HG03439 (cell line): ENCODE results near the gene PPP2R5C.
"Not testable (repeated sequence)": the region's sequence is repeated elsewhere in the genome, so short reads cannot be mapped to it uniquely, and the experiment has no call there.

Experiments used
- ATAC-seq: cut with Tn5 transposase; IDR thresholded peaks from one replicate; pipeline ENCODE4 v1.9.1; 2021; ENCODE audit warnings: mild to moderate bottlenecking, moderate library complexity; ENCODE audit not compliant: unreplicated experiment

Gene PPP2R5C

GRCh38 chr14:101726954-101727302 lies 34.6 kb upstream of the PPP2R5C start:
- ATAC-seq = no peak

GRCh38 chr14:101727611-101728366 lies 33.7 kb upstream of the PPP2R5C start:
- no peak for ATAC-seq

GRCh38 chr14:101728367-101728742 lies 33.2 kb upstream of the PPP2R5C start:
- no peak for ATAC-seq

DNA sequence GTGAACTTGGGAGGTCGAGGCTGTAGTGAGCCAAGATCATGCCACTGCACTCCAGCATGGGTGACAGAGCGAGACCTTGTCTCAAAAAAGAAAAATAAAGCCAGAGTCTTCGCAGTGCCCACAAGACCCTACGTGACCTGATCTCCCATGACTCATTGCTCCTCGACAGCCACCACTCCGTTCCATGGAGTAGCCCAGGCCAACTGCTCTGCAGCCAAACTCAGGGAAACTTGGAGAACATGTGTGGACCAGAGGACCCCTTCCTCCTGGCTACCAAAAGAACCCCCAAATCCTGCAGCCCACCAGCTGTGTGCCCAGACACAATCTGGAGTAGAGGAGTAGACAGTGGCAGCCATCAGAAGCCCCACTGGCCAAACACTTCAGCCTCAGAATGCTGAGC lies 32.1 kb upstream of the PPP2R5C start:
- ATAC-seq = no peak

DNA sequence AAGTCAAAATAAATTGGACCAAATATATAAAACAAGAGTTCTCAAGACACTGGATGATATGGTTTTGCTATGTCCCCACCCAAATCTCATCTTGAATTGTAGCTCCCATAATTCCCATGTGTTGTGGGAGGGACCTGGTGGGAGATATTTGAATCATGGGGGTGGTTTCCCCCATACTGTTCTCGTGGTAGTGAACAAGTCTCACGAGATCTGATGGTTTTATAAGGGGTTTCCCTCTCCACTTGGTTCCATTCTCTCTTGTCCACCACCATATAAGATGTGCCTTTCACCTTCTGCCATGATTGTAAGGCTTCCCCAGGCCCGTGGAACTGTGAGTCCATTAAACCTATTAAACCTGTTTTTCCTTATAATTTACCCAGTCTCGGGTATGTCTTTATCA lies 31.4 kb upstream of the PPP2R5C start:
- ATAC-seq = not testable (repeated sequence)

- no peak for ATAC-seq
Observed at GRCh38 chr14:101730626-101731186, 30.8 kb upstream of the PPP2R5C start.

DNA sequence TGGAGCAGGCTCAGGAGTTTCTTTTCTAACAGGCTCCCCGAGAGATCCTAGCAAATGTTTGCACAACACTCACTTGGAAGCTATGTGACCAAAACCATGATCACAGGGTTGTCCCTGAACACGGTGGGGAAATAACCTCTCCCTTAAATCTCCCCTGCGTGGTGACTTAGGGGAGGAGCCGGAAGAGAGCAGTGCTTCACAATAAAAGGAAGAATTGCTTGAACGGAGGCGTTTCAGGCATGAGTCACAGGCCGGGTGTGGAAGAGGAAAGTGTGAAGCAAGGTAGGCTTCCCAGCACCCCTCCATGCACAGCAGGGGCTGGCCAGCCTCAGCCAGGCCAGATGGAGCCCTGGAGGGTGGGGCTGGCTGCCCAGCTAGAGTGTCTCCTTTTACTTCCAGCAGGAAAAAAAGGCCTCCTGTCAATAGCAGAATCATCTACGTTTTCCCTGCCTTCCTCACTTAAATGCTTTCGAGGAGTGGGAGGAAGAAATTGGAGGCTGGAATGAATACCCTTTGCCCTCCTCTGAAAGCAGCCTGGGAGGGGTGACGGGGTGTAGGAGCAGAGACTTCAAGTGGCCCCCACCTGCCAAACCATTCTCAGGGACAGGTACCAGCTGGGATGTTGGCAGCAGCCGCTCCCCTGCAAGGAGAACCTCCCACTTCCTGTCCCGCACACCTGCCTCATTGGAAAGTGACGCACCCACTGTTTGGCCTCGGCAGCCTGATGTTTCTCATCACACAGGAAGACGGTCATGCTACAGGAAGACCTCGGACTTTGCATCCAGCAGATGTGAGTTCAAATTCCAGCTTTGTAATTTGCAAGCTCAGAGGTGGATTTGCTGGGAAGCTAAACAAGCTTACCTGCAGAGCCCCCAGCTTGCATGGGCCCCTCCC lies 30.1 kb upstream of the PPP2R5C start:
- ATAC-seq = peak; percentile 83

DNA sequence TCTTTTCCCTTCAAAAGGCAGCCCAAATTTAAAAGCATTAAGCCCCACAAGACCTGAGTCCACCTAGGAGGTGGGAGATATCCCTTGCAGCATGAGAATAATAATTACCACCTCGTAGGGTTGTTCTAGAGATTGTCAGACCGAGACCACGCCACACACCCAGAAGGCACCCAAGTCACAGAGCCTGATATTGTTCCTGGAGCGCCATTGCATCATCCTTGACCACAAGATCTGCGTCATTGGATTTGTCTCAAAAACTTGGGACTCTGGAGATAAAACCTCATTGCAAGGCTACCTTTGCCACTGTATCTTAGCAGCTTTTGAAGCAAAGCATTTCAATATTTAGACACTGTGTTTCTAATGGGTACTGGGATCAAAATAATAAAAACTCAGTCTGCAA lies 29.4 kb upstream of the PPP2R5C start:
- ATAC-seq = no peak

GRCh38 chr14:101733211-101733610 lies 28.3 kb upstream of the PPP2R5C start:
- no peak for ATAC-seq

DNA sequence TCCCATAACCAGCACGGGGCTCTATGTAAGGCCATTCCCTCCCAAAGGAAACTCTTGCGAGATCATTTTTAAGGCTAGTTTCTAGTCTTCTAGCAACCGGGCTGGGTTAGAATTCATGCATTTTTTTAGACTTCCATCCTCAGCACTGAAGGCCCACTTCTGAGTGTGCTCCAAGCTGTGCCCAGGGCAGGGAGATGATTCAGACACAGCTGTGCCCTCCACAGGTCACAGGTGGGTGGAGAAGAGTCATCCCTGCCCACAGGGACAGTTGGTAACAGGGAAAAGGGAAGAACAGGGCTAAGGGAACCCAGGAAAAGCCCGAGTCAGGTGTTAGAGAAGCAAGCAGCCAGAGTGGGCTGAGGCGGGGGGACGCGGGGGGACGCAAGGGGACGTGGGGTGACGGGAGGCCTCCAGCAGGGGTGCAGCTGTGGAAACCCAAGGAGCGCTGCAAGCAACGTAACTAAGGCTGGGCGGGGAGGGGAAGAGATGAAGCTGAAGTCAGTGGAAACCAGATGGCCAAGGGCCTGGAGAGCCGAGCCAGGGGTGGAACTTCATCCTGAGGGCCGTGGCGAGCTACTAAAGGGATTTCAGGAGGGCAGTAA lies 27.2 kb upstream of the PPP2R5C start:
- ATAC-seq = no peak

DNA sequence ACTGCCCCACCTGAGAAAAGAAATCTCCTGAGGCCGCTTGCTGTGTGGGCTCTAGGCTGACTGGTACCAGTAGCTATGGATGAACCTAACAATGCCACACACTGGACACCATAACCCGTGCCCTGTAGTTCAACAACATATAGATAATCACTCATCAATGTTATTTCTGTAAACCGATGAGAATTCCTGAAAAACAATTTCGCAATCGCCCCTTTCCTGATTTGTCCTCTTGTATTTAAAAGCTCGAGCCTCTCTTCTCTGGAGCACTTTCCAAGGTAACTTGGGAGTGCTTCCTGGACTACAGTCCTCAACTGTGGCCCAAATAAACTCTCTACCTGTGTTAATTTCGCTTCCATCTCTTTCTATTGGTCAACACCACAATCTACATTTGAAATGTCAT lies 26.1 kb upstream of the PPP2R5C start:
- no peak for ATAC-seq

- no peak for ATAC-seq
Observed at GRCh38 chr14:101736071-101736470, 25.4 kb upstream of the PPP2R5C start.

DNA sequence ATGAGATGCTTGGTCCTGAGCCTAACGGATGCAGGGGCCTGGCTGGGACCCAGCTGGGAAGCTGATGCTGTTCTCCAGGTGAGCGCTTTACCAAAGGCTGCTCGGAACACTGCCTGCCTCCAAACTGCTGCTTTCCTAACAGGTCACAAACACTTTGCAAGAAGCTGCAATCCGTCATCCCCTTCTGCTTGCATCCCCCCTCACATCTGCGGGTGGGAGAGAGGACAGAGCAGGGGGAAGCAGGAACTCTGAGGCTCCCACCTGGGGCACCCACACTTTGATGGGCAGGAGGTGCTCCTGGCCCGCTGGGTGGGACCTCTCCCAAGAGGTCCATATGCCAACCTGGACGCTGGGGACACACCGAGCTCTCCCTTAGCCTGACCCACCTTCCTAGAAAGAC lies 24.9 kb upstream of the PPP2R5C start:
- ATAC-seq = no peak

DNA sequence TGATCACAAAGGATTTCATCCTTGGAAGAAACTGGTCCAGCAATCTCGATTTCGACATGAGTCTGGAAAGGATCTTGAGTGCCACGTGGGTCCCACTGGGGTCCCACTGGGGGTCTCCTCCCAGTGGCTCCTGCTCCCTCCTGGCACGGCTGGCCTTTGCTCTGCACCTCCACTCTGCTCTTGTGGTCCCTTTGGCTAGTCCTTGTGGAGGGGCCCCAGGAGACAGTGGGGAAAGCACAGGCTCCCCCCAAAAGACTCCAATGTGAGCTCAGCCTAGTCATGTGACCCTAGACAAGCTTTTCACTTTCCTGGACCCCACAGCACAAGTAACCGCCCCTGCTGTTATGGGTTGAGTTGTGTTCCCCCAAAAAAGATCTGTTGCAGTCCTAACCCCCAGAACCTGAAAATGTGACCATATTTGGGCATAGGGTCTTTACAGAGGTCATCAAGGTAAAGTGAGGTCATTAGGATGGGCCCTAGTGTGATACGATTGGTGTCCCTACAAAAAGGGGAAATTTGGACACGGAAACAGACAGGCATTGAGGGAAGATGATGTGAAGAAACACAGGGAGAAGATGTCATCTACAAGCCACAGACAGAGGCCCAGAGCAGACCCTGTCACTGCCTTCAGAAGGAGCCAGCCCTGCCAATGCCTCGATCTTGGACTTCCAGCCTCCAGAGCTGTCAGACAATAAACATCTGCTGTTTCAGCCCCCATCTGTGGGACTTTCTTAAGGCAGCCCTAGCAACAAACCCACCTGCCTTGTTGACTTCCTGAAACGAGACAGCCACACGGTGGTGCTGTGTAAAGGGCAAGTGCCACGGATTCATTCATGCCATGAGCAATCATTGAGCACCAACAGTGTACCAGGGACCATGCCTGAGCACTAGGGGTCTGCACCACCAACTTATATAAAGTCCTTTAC lies 23.8 kb upstream of the PPP2R5C start:
- ATAC-seq = no peak

GRCh38 chr14:101738703-101739320 lies 22.7 kb upstream of the PPP2R5C start:
- no peak for ATAC-seq

- no peak for ATAC-seq
Observed at GRCh38 chr14:101739446-101740141, 21.9 kb upstream of the PPP2R5C start.

DNA sequence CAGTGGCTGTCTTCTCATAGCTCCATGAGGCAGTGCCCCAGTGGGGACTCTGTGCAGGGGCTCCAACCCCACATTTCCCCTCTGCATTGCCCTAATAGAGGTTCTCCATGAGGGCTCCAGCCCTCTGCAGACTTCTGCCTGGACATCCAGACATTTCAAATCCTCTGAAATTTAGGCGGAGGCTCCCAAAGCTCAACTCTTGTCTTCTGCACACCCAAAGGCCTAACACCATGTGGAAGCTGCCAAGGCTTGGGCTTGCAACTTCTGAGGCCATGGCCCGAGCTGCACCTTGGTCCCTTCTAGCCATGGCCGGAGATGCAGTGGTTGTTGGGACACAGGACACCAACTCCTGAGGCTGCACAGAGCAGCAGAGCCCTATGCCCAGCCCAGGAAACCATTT lies 20.5 kb upstream of the PPP2R5C start:
- ATAC-seq = no peak

DNA sequence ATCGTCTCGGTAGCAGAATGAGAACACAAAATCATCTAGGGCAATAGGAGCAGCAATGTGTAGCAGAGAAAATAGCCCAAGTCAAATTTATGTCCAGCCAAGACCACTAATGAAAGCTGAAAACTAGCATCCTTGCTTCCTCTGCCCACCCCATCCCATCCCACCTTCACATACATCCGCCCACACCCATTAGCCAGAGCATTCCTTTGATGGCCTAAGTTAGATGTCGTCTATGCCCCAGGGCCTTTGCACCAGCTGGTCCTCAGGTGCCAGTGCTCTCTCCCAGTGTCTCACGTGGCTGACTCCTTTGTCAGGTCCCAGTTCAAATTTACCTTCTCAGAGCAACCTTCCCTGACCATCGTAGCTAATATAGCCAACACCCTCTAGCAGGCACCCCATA lies 17.8 kb upstream of the PPP2R5C start:
- ATAC-seq = no peak

DNA sequence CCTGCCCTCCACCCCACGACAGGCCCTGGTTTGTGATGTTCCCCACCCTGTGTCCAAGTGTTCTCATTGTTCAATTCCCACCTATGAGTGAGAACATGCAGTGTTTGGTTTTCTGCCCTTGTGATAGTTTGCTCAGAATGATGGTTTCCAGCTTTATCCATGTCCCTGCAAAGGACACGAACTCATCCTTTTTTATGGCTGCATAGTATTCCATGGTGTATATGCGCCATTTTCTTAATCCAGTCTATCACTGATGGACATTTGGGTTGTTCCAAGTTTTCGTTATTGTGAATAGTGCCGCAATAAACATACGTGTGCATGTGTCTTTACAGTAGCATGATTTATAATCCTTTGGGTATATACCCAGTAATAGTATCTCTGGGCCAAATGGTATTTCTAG lies 17.1 kb upstream of the PPP2R5C start:
- not testable (repeated sequence) for ATAC-seq
